Measurements from ENCODE around the gene ATG101. TPM values are rescaled to one million over a fixed set of nuclear protein-coding genes. Genes with fewer than 3 reads are reported as not detected.

Gene ATG101
- total and polyA plus RNA-seq, 2 experiments from 2014 or later = 77.3 to 139 TPM

- no peak overlapping the region for H2AFZ ChIP-seq
- no peaks in the 10 kb centered on the region for H3K9me3 ChIP-seq (ENCODE audit: low read depth)
- H4K20me1 ChIP-seq (ENCODE audit: insufficient read depth) = no peaks in the 10 kb centered on the region
- H3F3A ChIP-seq (ENCODE audit: insufficient read depth) = peaks cover 21% of the 10 kb centered on the region
- 92 to 98% methylated on average over 7 of the region's 7 CpGs for WGBS, 2 experiments (ENCODE audit: low coverage in 1 of 2, low lambda C conversion rate in 2 of 2, missing lambda C conversion rate in 2 of 2)
- no peak for DNase-seq
- in situ Hi-C loops (cut with MboI) = no loop called here
- H3K4me2 ChIP-seq (ENCODE audit: unreplicated experiment) = no peak overlapping the region
- no peaks in the 10 kb centered on the region for H3K9me2 ChIP-seq (ENCODE audit: insufficient read depth)
- H3K27ac ChIP-seq = no peak overlapping the region
- H3K27me3 ChIP-seq (replicated peaks; ENCODE audit: insufficient read depth) = no peaks in the 10 kb centered on the region
- H3K9ac ChIP-seq = no peak overlapping the region
- TF ChIP-seq EZH2 (IDR thresholded peaks at IDR 0.05; ENCODE audit: insufficient read depth, poor library complexity, severe bottlenecking) (no peak), EZH2phosphoT487 (IDR thresholded peaks at IDR 0.05; ENCODE audit: insufficient read depth, low read depth) (no peak)
- H3K4me3 ChIP-seq = no peak overlapping the region
- H3K4me1 ChIP-seq (ENCODE audit: insufficient read depth) = peaks cover 30% of the 10 kb centered on the region
- peaks cover 5% of the 10 kb centered on the region for H3K79me2 ChIP-seq (ENCODE audit: insufficient read depth)
- H3K36me3 ChIP-seq (ENCODE audit: low read depth) = no peaks in the 10 kb centered on the region
Observed at GRCh38 chr12:52046859-52047258, 22.9 kb upstream of the ATG101 start.

DNA sequence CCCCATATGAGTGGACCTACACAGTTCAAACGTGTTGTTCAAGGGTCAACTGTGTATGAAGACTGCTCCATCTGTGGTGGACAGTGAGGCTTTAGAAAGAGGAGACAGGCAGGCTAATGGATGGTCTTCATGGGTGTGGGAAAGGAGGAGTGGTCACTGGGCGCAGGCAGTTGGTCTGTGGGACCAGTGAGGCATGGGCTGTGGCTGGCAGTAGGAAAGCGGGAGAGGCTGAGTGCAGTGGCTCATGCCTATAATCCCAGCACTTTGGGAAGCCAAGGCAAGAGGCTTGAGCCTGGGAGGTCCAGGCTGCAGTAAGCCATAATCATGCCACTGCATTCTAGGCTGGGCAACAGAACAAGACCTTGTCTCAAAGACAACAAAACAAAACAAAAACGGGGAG, 20.5 kb upstream of the ATG101 start:
- Histone ChIP-seq H3K4me2 (ENCODE audit: unreplicated experiment) (no peak overlapping the region), H3K79me2 (ENCODE audit: insufficient read depth) (peaks cover 26% of the 10 kb centered on the region), H3K4me1 (ENCODE audit: insufficient read depth) (peaks cover 33% of the 10 kb centered on the region), H3K9me2 (ENCODE audit: insufficient read depth) (no peaks in the 10 kb centered on the region), H3K27ac (no peak overlapping the region), H3K9me3 (ENCODE audit: low read depth) (no peaks in the 10 kb centered on the region), H2AFZ (no peak overlapping the region), H3K9ac (no peak overlapping the region), H3F3A (ENCODE audit: insufficient read depth) (peaks cover 24% of the 10 kb centered on the region; the same call in 1 of the 2 replicates), H4K20me1 (ENCODE audit: insufficient read depth) (no peaks in the 10 kb centered on the region), H3K27me3 (replicated peaks; ENCODE audit: insufficient read depth) (no peaks in the 10 kb centered on the region), H3K36me3 (ENCODE audit: low read depth) (no peaks in the 10 kb centered on the region), H3K4me3 (no peak overlapping the region)
- in situ Hi-C loops (cut with MboI) = no loop called here
- no peak for TF ChIP-seq EZH2 (IDR thresholded peaks at IDR 0.05; ENCODE audit: insufficient read depth, poor library complexity, severe bottlenecking)
- no peak for DNase-seq
- 66 to 67% methylated on average over 4 of the region's 4 CpGs for WGBS, 2 experiments (ENCODE audit: low coverage in 1 of 2, low lambda C conversion rate in 2 of 2, missing lambda C conversion rate in 2 of 2)

- Histone ChIP-seq H3K79me2 (ENCODE audit: insufficient read depth) (peaks cover 26% of the 10 kb centered on the region), H3K27me3 (replicated peaks; ENCODE audit: insufficient read depth) (no peaks in the 10 kb centered on the region), H3K9me3 (ENCODE audit: low read depth) (no peaks in the 10 kb centered on the region), H4K20me1 (ENCODE audit: insufficient read depth) (no peaks in the 10 kb centered on the region), H3K36me3 (ENCODE audit: low read depth) (no peaks in the 10 kb centered on the region), H3K4me1 (ENCODE audit: insufficient read depth) (peaks cover 29% of the 10 kb centered on the region), H3K4me3 (no peak overlapping the region; the same call in 1 of the 2 replicates), H3K27ac (no peak overlapping the region), H3F3A (ENCODE audit: insufficient read depth) (peaks cover 24% of the 10 kb centered on the region; the same call in 1 of the 2 replicates), H2AFZ (no peak overlapping the region), H3K9ac (peak overlapping the region; percentile 98), H3K4me2 (ENCODE audit: unreplicated experiment) (no peak overlapping the region), H3K9me2 (ENCODE audit: insufficient read depth) (no peaks in the 10 kb centered on the region)
- TF ChIP-seq EZH2phosphoT487 (IDR thresholded peaks at IDR 0.05; ENCODE audit: insufficient read depth, low read depth) (no peak), EZH2 (IDR thresholded peaks at IDR 0.05; ENCODE audit: insufficient read depth, poor library complexity, severe bottlenecking) (no peak)
- DNase-seq = no peak
- in situ Hi-C loops (cut with MboI) = no loop called here
- 58 to 94% methylated on average over 3 to 5 of the region's 5 CpGs for WGBS, 2 experiments (ENCODE audit: low coverage in 1 of 2, low lambda C conversion rate in 2 of 2, missing lambda C conversion rate in 2 of 2)
Observed at GRCh38 chr12:52049688-52050087, 20.1 kb upstream of the ATG101 start.

DNA sequence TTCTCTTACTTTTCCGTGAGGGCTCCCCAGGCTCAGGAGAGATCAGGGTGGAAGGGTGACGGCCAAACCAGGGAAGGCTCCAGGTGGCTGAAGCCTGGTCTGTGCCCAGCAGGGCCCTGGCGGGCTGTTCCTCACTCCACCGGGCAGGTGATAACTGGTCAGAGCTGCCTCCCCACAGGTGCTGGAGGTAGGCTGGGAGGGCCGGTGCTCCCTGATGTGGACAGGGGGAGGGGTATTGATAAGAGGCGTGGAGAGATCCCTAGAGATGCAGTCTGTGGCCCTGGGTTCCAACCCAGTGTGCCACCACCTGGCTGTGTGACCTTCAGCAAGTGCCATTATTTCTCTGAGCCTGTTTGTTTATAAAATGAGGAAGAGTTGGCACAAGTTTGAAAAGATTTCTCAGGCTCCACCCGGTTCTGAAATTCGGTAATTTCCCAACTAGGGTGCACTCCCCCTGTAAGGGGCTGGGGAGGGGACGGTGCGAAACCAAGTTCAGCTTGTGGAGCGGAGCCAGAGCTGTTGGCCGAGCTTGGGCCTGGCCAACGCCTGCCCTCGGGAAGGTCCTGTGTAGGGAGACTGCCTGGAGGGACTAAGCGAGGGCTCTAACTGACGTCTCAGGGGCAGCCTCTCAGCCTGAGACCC, 19.5 kb upstream of the ATG101 start:
- in situ Hi-C loops (cut with MboI) = no loop called here
- Histone ChIP-seq H3K9me3 (ENCODE audit: low read depth) (no peaks in the 10 kb centered on the region), H3F3A (ENCODE audit: insufficient read depth) (peaks cover 20% of the 10 kb centered on the region; the same call in 1 of the 2 replicates), H3K9me2 (ENCODE audit: insufficient read depth) (no peaks in the 10 kb centered on the region), H3K79me2 (ENCODE audit: insufficient read depth) (peaks cover 26% of the 10 kb centered on the region), H3K4me3 (peak overlapping the region; percentile 85), H3K36me3 (ENCODE audit: low read depth) (no peaks in the 10 kb centered on the region), H3K4me2 (ENCODE audit: unreplicated experiment) (peak overlapping the region; percentile 83), H3K9ac (peak overlapping the region; percentile 98), H4K20me1 (ENCODE audit: insufficient read depth) (no peaks in the 10 kb centered on the region), H2AFZ (0 out of 2 replicates have a peak overlapping the region, but pooled peaks have one; percentile 40), H3K4me1 (ENCODE audit: insufficient read depth) (peaks cover 23% of the 10 kb centered on the region), H3K27me3 (replicated peaks; ENCODE audit: insufficient read depth) (no peaks in the 10 kb centered on the region), H3K27ac (peak overlapping the region; percentile 95)
- DNase-seq = no peak
- TF ChIP-seq EZH2 (IDR thresholded peaks at IDR 0.05; ENCODE audit: insufficient read depth, poor library complexity, severe bottlenecking) = no peak
- no peak for TF ChIP-seq EZH2phosphoT487 (IDR thresholded peaks at IDR 0.05; ENCODE audit: insufficient read depth, low read depth)
- WGBS, 2 experiments (ENCODE audit: low coverage in 1 of 2, low lambda C conversion rate in 2 of 2, missing lambda C conversion rate in 2 of 2) = 35 to 37% methylated on average over 16 of the region's 16 CpGs

All from GM23248 (cell line).